Neural cell (in vitro differentiated cells): Measurements from ENCODE around the gene PIP5K1B.

Experiments
- CTCF ChIP-seq: fragments of 450-650 bp; IDR thresholded peaks from 2 replicates; pipeline ENCODE4 v1.5.1; 2014; ENCODE audit warnings: antibody characterized with exemption, mild to moderate bottlenecking, moderate library complexity; ENCODE audit not compliant: poor library complexity, severe bottlenecking
- EP300 ChIP-seq: fragments of 450-650 bp; conservative IDR thresholded peaks from 2 replicates; pipeline ENCODE4 v1.6.1; 2014; ENCODE audit warnings: antibody characterized with exemption, mild to moderate bottlenecking, moderate library complexity; ENCODE audit not compliant: poor library complexity, severe bottlenecking
- EZH2 ChIP-seq: fragments of 200-600, 300-800 bp; shearing (Covaris generic), sonication (generic); IDR thresholded peaks from 2 replicates; pipeline ENCODE4 v1.6.1; 2014; ENCODE audit warnings: antibody characterized with exemption, low read length, borderline replicate concordance, mild to moderate bottlenecking; ENCODE audit not compliant: insufficient read depth, poor library complexity, severe bottlenecking
- MXI1 ChIP-seq: fragments of 450-650 bp; conservative IDR thresholded peaks from 2 replicates; pipeline ENCODE4 v1.6.1; 2014; ENCODE audit warnings: antibody characterized with exemption, mild to moderate bottlenecking; ENCODE audit not compliant: poor library complexity, severe bottlenecking
- POLR2AphosphoS5 ChIP-seq: IDR thresholded peaks from 2 replicates; pipeline ENCODE4 v1.6.1; 2012
- RAD21 ChIP-seq: fragments of 450-650 bp; conservative IDR thresholded peaks from 2 replicates; pipeline ENCODE4 v1.6.1; 2014; ENCODE audit warnings: antibody characterized with exemption, mild to moderate bottlenecking, moderate library complexity
- REST ChIP-seq: IDR thresholded peaks from 2 replicates; pipeline ENCODE4 v1.6.1; 2012; ENCODE audit warnings: borderline replicate concordance
- SMC3 ChIP-seq: fragments of 450-650 bp; conservative IDR thresholded peaks from 2 replicates; pipeline ENCODE4 v1.6.1; 2014; ENCODE audit warnings: antibody characterized with exemption, mild to moderate bottlenecking, moderate library complexity; ENCODE audit not compliant: poor library complexity
- TAF1 ChIP-seq: IDR thresholded peaks from 2 replicates; pipeline ENCODE4 v1.6.1; 2012; ENCODE audit warnings: low read depth

GRCh38 chr9:68931821-68932220 is 226.8 kb downstream of the PIP5K1B start:
- TF ChIP-seq CTCF (no peak), POLR2AphosphoS5 (no peak), EP300 (no peak), REST (no peak), EZH2 (no peak), RAD21 (no peak), MXI1 (no peak), TAF1 (no peak), SMC3 (no peak)
